ENCODE results near the gene PARVB.

The PARVB gene

GRCh38 chr22:44026630-44027511 is 2.8 kb downstream of the PARVB start:
- Mint-ChIP-seq H3K4me3 (peak overlapping the region; percentile 85), H3K36me3 (ENCODE audit: low read depth) (peaks cover 5% of the 10 kb centered on the region), H3K9me3 (no peaks in the 10 kb centered on the region), H3K4me1 (ENCODE audit: low read depth) (peaks cover 46% of the 10 kb centered on the region), H3K27me3 (ENCODE audit: low read depth) (no peaks in the 10 kb centered on the region), H3K27ac (peak overlapping the region; percentile 99)
- peak; percentile 84 for DNase-seq (ENCODE audit: low spot score)

DNA sequence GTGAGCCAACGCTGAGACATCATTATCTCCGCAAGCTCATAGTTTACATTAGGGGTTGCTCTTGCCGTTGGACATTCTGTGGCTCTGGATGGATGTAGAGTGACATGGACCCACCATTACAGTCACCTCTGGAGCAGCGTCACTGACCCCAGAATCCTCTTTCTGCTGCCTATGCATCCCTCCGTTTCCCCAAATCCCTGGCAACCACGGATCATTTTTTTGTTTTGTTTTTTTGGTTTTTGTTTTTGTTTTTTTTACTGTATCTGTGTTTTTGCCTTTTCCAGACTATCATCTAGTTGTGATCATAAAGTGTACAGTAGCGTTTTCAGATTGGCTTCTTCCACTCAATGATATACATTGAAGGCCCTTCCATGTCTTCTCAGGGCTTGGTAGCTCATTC is 4.0 kb downstream of the PARVB start:
- Mint-ChIP-seq H3K27ac (peak overlapping the region; percentile 63), H3K4me3 (peak overlapping the region; percentile 14), H3K36me3 (ENCODE audit: low read depth) (peaks cover 5% of the 10 kb centered on the region), H3K9me3 (no peaks in the 10 kb centered on the region), H3K4me1 (ENCODE audit: low read depth) (peaks cover 45% of the 10 kb centered on the region), H3K27me3 (ENCODE audit: low read depth) (no peaks in the 10 kb centered on the region)
- DNase-seq (ENCODE audit: low spot score): no peak

- no peaks in the 10 kb centered on the region for H3K27me3 Mint-ChIP-seq (ENCODE audit: low read depth)
- no peak for DNase-seq (ENCODE audit: low spot score)
- H3K9me3 Mint-ChIP-seq: no peaks in the 10 kb centered on the region
- H3K27ac Mint-ChIP-seq: peak overlapping the region; percentile 70
- no peak overlapping the region for H3K4me3 Mint-ChIP-seq
- peaks cover 5% of the 10 kb centered on the region for H3K36me3 Mint-ChIP-seq (ENCODE audit: low read depth)
- peaks cover 41% of the 10 kb centered on the region for H3K4me1 Mint-ChIP-seq (ENCODE audit: low read depth)
Measured at GRCh38 chr22:44029069-44029468, 5.0 kb downstream of the PARVB start.

DNA sequence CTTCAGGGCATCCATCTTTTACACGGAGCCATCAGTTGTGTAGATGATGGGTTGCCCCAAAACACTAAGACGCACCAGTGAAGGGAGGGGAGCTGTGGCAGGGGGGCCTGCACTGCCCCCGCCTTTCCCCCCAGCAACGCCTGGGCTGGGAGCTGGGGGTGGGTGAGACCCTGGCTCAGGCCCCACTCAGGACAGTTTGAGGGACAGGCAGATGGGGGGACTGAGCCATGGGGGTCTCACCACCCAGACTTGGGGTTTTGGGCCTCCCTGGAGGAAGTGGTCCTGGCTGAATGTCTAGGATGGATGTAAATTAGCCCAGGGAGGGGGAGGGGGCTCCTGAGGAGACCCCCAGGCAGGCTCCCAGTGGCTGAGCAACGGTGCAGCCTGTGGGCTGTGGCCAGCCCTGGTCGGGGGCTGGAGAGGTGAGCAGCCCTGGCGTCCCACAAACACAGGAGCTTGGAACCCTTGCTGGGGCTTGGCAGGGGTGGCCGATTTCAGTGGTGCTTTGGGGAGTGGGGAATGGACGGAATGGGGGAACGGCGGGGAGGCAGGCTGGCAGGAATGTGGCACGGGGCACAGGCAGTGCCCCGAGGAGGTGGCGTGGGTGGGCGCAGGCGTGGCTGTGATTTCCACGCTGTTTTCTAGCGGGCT is 6.1 kb downstream of the PARVB start:
- Mint-ChIP-seq H3K4me3 (no peak overlapping the region), H3K27me3 (ENCODE audit: low read depth) (no peaks in the 10 kb centered on the region), H3K9me3 (no peaks in the 10 kb centered on the region), H3K27ac (no peak overlapping the region), H3K36me3 (ENCODE audit: low read depth) (peaks cover 5% of the 10 kb centered on the region), H3K4me1 (ENCODE audit: low read depth) (peaks cover 39% of the 10 kb centered on the region)
- DNase-seq (ENCODE audit: low spot score): no peak

GRCh38 chr22:44030702-44031082 is 6.6 kb downstream of the PARVB start:
- Mint-ChIP-seq H3K9me3 (no peaks in the 10 kb centered on the region), H3K4me1 (ENCODE audit: low read depth) (peaks cover 36% of the 10 kb centered on the region), H3K27ac (peak overlapping the region; percentile 31), H3K36me3 (ENCODE audit: low read depth) (peaks cover 4% of the 10 kb centered on the region), H3K4me3 (peak overlapping the region; percentile 32), H3K27me3 (ENCODE audit: low read depth) (no peaks in the 10 kb centered on the region)
- no peak for DNase-seq (ENCODE audit: low spot score)

- Mint-ChIP-seq H3K27me3 (ENCODE audit: low read depth) (no peaks in the 10 kb centered on the region), H3K4me1 (ENCODE audit: low read depth) (peaks cover 30% of the 10 kb centered on the region), H3K9me3 (no peaks in the 10 kb centered on the region), H3K27ac (peak overlapping the region; percentile 86), H3K4me3 (peak overlapping the region; percentile 55), H3K36me3 (ENCODE audit: low read depth) (peaks cover 4% of the 10 kb centered on the region)
- DNase-seq (ENCODE audit: low spot score): peak; percentile 16
Measured at GRCh38 chr22:44031158-44031952, 7.3 kb downstream of the PARVB start.

GRCh38 chr22:44032126-44032730 is 8.1 kb downstream of the PARVB start:
- H3K4me3 Mint-ChIP-seq: no peak overlapping the region
- H3K9me3 Mint-ChIP-seq: no peaks in the 10 kb centered on the region
- H3K27me3 Mint-ChIP-seq (ENCODE audit: low read depth): no peaks in the 10 kb centered on the region
- no peak overlapping the region for H3K27ac Mint-ChIP-seq
- peaks cover 1% of the 10 kb centered on the region for H3K36me3 Mint-ChIP-seq (ENCODE audit: low read depth)
- peaks cover 21% of the 10 kb centered on the region for H3K4me1 Mint-ChIP-seq (ENCODE audit: low read depth)
- DNase-seq (ENCODE audit: low spot score): no peak

DNA sequence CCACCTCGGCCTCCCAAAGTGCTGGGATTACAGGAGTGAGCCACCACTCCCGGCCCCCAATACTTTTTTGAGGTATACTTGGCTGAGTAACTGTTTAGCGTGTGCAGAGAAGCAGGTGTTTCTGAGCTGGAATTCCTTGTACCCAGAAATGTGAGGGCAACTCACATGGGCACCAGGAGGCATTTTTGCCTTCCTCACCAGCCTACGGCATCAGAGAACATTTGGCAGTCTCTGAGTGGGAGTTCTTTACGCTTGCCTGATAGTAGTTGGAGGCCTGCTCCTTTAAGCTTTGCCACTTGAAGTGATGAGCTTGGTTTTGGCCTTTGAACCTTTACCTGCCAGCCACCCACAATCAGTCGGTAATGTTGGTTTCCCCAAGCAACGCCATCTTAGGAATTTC is 9.2 kb downstream of the PARVB start:
- peaks cover 19% of the 10 kb centered on the region for H3K4me1 Mint-ChIP-seq (ENCODE audit: low read depth)
- H3K9me3 Mint-ChIP-seq: no peaks in the 10 kb centered on the region

GRCh38 chr22:44033694-44034093 is 9.6 kb downstream of the PARVB start:
- H3K36me3 Mint-ChIP-seq (ENCODE audit: low read depth): peaks cover 1% of the 10 kb centered on the region
- no peaks in the 10 kb centered on the region for H3K9me3 Mint-ChIP-seq
- no peaks in the 10 kb centered on the region for H3K27me3 Mint-ChIP-seq (ENCODE audit: low read depth)
- peaks cover 15% of the 10 kb centered on the region for H3K4me1 Mint-ChIP-seq (ENCODE audit: low read depth)
- H3K4me3 Mint-ChIP-seq: no peak overlapping the region
- no peak overlapping the region for H3K27ac Mint-ChIP-seq
- no peak for DNase-seq (ENCODE audit: low spot score)

More for the DNA sequence above, 9.2 kb downstream of the PARVB start:
- no peak for DNase-seq (ENCODE audit: low spot score)
- H3K27ac Mint-ChIP-seq: no peak overlapping the region
- no peak overlapping the region for H3K4me3 Mint-ChIP-seq
- peaks cover 1% of the 10 kb centered on the region for H3K36me3 Mint-ChIP-seq (ENCODE audit: low read depth)
- H3K27me3 Mint-ChIP-seq (ENCODE audit: low read depth): no peaks in the 10 kb centered on the region

DNA sequence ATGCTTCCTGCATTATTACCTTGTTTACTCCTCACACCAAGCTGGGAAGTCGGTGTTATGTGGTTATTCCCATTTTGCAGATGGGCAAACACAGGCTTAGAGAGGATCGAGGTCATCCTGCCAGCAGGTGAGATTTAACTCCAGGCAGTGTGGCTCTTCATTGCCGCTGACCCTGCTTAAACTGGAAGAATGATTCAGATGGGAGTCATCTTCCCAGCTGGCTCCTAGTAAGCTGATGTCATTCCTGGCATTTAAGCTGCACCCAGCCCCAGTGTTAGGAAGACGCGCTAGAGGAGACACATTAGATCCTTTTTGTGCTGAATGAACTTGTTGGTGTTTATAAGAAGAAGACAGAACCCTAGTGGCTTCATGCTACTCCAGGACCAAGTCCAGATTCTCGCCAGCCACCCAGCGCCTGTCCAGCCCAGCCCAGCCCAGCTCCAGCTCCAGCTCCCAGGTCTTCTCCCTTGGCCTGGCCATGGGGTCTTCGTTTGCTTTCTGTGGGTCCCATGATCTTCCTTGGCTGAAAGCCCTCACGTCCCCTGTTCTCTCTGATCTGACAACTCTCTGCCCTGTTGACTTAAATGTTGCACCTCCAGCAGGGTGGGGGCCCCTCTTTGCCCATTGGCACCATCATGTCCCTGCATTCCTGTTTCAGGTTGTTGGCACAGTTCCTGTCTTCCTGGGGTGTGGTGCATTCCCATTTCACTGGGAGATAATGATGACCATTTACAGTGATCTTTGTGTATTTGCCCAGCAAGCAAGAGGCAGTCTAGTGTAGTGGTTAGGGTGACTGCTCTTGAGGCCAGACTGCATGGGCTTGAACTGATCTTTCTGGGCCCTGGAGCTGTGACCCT is 13.6 kb downstream of the PARVB start:
- H3K4me1 Mint-ChIP-seq (ENCODE audit: low read depth): peaks cover 19% of the 10 kb centered on the region
- H3K9me3 Mint-ChIP-seq: no peaks in the 10 kb centered on the region
- H3K4me3 Mint-ChIP-seq: no peak overlapping the region
- peaks cover 2% of the 10 kb centered on the region for H3K36me3 Mint-ChIP-seq (ENCODE audit: low read depth)
- no peak for DNase-seq (ENCODE audit: low spot score)
- no peak overlapping the region for H3K27ac Mint-ChIP-seq
- H3K27me3 Mint-ChIP-seq (ENCODE audit: low read depth): no peaks in the 10 kb centered on the region

- Mint-ChIP-seq H3K4me3 (peak overlapping the region; percentile 18), H3K27me3 (ENCODE audit: low read depth) (no peaks in the 10 kb centered on the region), H3K27ac (no peak overlapping the region), H3K9me3 (no peaks in the 10 kb centered on the region), H3K36me3 (ENCODE audit: low read depth) (peaks cover 2% of the 10 kb centered on the region), H3K4me1 (ENCODE audit: low read depth) (peaks cover 21% of the 10 kb centered on the region)
- DNase-seq (ENCODE audit: low spot score): no peak
Measured at GRCh38 chr22:44039566-44040171, 15.6 kb downstream of the PARVB start.

GRCh38 chr22:44042249-44043218 is 18.4 kb downstream of the PARVB start:
- DNase-seq (ENCODE audit: low spot score): no peak
- H3K27ac Mint-ChIP-seq: no peak overlapping the region
- H3K9me3 Mint-ChIP-seq: no peaks in the 10 kb centered on the region
- peaks cover 30% of the 10 kb centered on the region for H3K4me1 Mint-ChIP-seq (ENCODE audit: low read depth)
- H3K36me3 Mint-ChIP-seq (ENCODE audit: low read depth): peaks cover 6% of the 10 kb centered on the region
- H3K4me3 Mint-ChIP-seq: no peak overlapping the region
- H3K27me3 Mint-ChIP-seq (ENCODE audit: low read depth): no peaks in the 10 kb centered on the region
